HG03565 (cell line): ENCODE measurements around the gene CLSTN2.

Source experiments
- ATAC-seq: cut with Tn5 transposase; IDR thresholded peaks from one replicate; pipeline ENCODE4 v1.9.1; 2021; ENCODE audit warnings: mild to moderate bottlenecking, moderate library complexity; ENCODE audit not compliant: unreplicated experiment

The CLSTN2 gene

GRCh38 chr3:140530131-140530530 lies 595.1 kb downstream of the CLSTN2 start:
- no peak for ATAC-seq

GRCh38 chr3:140530603-140531002 lies 595.6 kb downstream of the CLSTN2 start:
- ATAC-seq, result no peak

DNA sequence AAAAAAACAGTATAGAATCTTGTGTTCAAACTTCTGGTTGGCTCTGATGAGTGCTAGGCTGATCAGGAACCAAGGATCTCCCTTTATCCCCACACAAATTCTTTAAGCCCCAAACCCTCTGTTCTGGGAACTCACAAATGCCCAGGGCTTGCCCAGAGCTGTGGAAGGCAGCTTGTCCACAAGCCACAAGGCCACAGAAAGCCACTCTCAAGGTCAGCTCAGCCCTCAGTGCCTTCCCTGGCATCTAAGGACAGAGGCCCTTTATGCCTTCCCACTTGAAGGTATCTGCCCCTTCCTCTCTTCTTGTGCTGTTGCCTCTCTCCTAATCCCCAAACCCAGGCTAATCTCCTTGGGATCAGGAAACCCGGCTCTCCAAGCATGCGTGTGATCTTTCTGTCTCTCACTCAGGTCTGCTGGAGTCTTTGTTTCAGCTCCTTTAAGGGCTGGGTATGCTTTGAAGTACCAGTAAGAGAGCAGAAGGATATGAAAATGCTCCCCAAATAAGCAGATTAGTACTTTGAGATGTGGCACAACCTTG lies 597.9 kb downstream of the CLSTN2 start:
- ATAC-seq, result no peak

- ATAC-seq, result no peak
Measured at GRCh38 chr3:140536926-140537726, 602.1 kb downstream of the CLSTN2 start.

GRCh38 chr3:140537727-140538082 lies 602.7 kb downstream of the CLSTN2 start:
- no peak for ATAC-seq

DNA sequence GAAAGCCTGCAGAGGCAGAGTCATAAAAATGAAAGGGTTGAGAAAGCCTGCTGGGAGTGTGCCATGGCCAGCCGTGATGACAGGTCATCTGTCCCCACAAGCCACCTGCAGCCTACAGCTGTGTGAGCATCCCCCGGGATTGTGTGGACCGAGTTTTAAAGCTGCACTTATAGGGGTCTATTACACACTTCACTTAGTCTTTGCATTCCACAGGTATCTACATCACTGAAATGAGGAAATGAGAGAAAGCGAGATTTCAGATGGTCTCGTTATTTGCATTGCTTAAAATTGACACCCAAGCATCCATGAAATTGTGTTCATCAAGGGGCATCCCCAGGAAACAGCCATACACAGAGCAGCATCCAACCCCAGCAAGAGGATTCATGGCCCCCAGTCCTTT lies 605.3 kb downstream of the CLSTN2 start:
- peak; percentile 70 for ATAC-seq

GRCh38 chr3:140541975-140542653 lies 607.1 kb downstream of the CLSTN2 start:
- no peak for ATAC-seq

DNA sequence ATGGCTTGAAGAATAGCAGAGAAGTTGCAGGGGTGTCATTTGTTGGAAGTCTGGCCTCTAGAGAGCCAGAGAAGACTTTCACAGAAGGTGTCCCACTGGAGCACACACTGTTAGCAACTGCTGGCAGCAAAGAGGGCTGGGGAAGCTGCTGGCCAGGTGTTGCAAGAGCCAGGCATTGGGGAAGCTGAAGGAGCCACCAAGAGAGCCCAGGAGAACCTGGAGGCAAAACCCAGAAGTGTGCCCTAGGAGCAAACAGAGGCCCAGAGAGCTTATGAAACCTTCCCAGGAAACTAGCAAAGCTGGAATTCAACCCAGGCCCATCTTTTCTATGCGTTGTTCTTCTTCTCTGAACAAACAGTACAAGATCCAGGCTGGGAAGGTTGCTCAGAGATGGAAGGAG lies 610.2 kb downstream of the CLSTN2 start:
- no peak for ATAC-seq

DNA sequence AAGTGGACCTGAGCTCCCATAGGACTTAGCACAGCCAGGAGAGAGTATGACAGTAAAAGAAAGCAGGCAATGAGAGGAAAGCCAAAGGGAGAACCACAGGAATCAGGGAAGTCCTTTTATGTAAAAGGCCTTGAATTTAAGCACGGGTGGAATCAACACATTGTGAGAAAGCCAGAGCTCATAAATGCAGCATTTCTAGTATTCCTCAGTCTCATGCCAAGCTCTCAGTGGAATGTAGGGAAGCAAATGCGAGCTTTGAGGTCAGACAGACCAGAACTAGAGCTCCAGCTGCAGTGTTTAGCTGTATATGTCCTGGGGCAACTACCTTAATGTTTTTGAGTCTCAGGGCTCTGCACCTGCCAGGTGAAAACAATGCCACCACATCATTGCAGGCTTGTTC lies 610.8 kb downstream of the CLSTN2 start:
- ATAC-seq, result no peak

GRCh38 chr3:140546649-140547048 lies 611.7 kb downstream of the CLSTN2 start:
- ATAC-seq, result no peak

- no peak for ATAC-seq
Measured at GRCh38 chr3:140552403-140552802, 617.4 kb downstream of the CLSTN2 start.

GRCh38 chr3:140552898-140553297 lies 617.9 kb downstream of the CLSTN2 start:
- ATAC-seq, result no peak

GRCh38 chr3:140553591-140553990 lies 618.6 kb downstream of the CLSTN2 start:
- no peak for ATAC-seq

DNA sequence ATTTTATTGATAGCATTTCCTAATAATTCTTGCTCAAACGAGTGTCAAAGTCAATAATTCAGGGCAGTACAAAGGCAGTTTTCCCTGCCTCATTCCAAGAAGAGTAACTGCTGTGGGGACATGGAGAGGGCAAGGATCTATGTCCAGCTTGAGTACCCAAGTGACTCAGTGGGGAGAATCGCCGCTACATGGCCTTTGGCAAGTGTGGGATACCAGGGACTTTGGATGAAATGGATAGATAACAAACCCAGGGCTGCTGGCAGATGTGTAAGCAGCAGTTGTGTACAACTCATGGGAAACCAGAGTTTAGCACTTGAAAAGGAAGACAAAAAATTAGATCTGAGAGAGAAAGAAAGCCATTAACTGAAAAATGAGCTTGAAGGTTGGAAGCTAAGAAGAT lies 620.7 kb downstream of the CLSTN2 start:
- no peak for ATAC-seq

DNA sequence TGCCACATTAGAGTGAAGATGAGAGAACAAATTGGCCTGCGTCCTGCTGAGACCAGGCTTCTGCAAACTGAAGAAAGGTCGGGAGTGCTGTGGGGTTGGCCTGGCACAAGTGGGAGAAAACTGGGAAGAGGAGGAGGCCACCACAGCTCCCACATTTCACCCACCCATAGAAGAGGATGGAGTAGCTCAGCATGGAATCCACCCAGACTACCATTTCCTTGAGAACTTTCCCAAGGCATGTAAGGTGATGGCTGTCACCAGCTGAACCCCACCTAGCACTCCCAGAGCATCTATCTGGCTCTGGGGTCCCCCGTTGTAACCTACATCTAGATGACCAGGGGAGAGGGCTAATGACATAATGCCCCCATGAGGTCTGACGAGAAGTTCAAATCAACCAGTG lies 622.5 kb downstream of the CLSTN2 start:
- ATAC-seq, result no peak

GRCh38 chr3:140559546-140559945 lies 624.6 kb downstream of the CLSTN2 start:
- no peak for ATAC-seq

DNA sequence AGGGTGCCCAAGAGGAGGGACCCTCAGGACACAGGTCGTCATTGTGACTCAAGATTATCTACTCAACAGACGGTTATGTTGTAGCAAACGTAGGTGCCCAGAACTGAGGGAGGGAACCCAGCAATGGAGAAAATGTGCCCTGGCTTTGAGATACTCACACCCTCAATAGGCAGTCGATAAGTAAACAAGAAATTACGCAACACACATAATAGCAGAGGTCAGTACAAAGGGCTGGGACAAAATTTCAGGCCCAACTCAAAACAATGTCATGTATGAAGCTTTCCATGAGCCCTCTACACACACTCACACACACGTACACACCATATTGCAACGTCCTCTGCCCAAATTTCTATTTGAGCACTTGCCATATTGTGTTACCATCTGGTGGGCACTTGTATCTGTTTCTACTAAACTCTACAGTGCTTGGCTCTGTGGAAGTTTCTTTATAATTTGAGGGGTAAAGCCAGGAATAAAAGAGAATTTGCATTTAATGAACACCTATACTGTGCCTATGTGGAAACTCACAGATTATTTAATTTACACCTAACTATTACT lies 628.3 kb downstream of the CLSTN2 start:
- no peak for ATAC-seq

GRCh38 chr3:140568131-140568530 lies 633.1 kb downstream of the CLSTN2 start:
- no peak for ATAC-seq

- no peak for ATAC-seq
Measured at GRCh38 chr3:140568842-140569520, 634.0 kb downstream of the CLSTN2 start.

DNA sequence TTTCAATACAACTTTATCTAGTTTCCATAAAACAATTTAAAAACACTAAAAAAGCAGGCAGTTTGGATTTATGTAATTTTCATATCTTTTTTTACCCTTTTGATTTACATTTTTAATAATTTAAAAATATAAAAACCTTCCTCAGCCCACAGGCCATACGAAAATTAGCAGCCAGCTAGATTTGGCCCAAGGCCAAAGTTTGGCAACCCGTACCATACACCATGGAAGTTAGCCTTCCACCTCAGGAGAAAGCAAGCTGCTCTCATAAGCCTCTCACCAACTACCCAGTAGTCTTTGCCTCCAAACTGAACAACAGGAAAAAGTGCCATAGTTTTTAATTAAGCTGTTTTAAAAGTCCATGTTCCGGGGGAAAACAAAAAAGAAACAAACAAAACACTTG lies 635.6 kb downstream of the CLSTN2 start:
- ATAC-seq, result no peak

DNA sequence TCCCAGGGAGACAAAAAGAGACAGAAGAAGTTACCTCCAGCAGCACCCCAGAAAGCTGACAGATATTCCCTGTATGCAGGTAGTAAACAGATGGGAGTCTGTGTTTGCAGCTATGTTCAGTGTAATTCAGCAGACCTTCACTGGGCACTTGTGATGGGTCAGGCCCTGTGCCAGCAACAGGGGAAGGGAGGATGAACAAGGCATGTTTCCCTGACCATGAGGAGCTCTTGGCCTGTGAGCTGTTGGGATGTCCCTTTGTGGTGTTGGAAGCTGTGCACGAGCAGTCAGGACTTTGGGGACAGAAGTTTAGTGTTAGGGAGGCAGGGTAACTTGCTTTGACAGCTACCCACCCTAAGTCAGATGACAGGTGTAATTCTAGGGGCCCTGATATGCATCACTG lies 636.9 kb downstream of the CLSTN2 start:
- ATAC-seq, result no peak
